GM21737 (cell line): Measurements from ENCODE around the gene SLC1A2.

Experiments used
- ATAC-seq: cut with Tn5 transposase; IDR thresholded peaks from one replicate; pipeline ENCODE4 v1.9.1; 2021; ENCODE audit warnings: mild to moderate bottlenecking, moderate library complexity; ENCODE audit not compliant: unreplicated experiment

SLC1A2 gene

GRCh38 chr11:35414311-35414710 is 5.0 kb downstream of the SLC1A2 start:
- no peak for ATAC-seq

GRCh38 chr11:35413598-35413997 is 5.8 kb downstream of the SLC1A2 start:
- no peak for ATAC-seq

GRCh38 chr11:35412285-35412684 is 7.1 kb downstream of the SLC1A2 start:
- ATAC-seq = no peak

- no peak for ATAC-seq
Observed at GRCh38 chr11:35407041-35407440, 12.3 kb downstream of the SLC1A2 start.

- ATAC-seq = no peak
Observed at GRCh38 chr11:35404388-35404775, 15.0 kb downstream of the SLC1A2 start.

- ATAC-seq = no peak
Observed at GRCh38 chr11:35403765-35404387, 15.5 kb downstream of the SLC1A2 start.

GRCh38 chr11:35402751-35403660 is 16.4 kb downstream of the SLC1A2 start:
- ATAC-seq = no peak

GRCh38 chr11:35398881-35399280 is 20.5 kb downstream of the SLC1A2 start:
- no peak for ATAC-seq

GRCh38 chr11:35394941-35395340 is 24.4 kb downstream of the SLC1A2 start:
- no peak for ATAC-seq

- ATAC-seq = no peak
Observed at GRCh38 chr11:35393098-35393497, 26.3 kb downstream of the SLC1A2 start.

- ATAC-seq = no peak
Observed at GRCh38 chr11:35391922-35392688, 27.3 kb downstream of the SLC1A2 start.

GRCh38 chr11:35390737-35391682 is 28.3 kb downstream of the SLC1A2 start:
- peak; percentile 77 for ATAC-seq

- ATAC-seq = no peak
Observed at GRCh38 chr11:35389897-35390465, 29.4 kb downstream of the SLC1A2 start.

GRCh38 chr11:35389112-35389511 is 30.2 kb downstream of the SLC1A2 start:
- no peak for ATAC-seq

- no peak for ATAC-seq
Observed at GRCh38 chr11:35388061-35388460, 31.3 kb downstream of the SLC1A2 start.

- ATAC-seq = no peak
Observed at GRCh38 chr11:35387111-35387982, 32.0 kb downstream of the SLC1A2 start.

GRCh38 chr11:35383953-35384352 is 35.4 kb downstream of the SLC1A2 start:
- no peak for ATAC-seq

GRCh38 chr11:35381709-35382322 is 37.5 kb downstream of the SLC1A2 start:
- no peak for ATAC-seq

GRCh38 chr11:35380603-35381002 is 38.8 kb downstream of the SLC1A2 start:
- ATAC-seq = no peak
